Measurements from ENCODE around the gene TXNDC2. TPM values are rescaled to one million over a fixed set of nuclear protein-coding genes. Genes with fewer than 3 reads are reported as not detected.

Gene TXNDC2
- total and polyA plus RNA-seq, 9 of the 15 experiments (the other 6 are each of a cell fraction or from before 2014, with no cell fraction given), result 1.2 to 4.9 (median 2.3) TPM

DNA sequence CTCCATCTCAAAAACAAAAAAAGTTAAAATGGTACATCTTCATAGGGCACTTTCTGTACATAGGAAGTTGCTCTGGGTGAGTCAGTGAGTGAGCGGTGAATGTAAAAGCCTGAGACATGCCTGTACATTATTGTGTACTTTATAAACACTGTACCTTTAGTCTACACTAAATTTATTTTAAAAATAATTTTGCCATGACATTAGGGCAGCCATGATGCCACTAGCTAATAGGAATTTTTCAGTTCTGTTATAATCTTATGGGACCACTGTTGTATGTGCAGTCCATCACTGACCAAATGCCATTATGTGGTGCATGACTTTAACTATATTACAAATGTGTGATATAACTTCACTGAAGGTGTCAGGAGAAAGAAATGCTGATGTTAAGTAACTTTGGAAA lies 11.0 kb upstream of the TXNDC2 start (continued):
- TF ChIP-seq ZNF318 (IDR thresholded peaks at IDR 0.05; ENCODE audit: borderline replicate concordance in 1 of 2, low read depth in 1 of 2) (no peak), STAT5B (CRISPR knock-in tag; IDR thresholded peaks at IDR 0.05) (0 out of 2 replicates have a peak, but pooled peaks have one; percentile 45), ELK1 (CRISPR knock-in tag; IDR thresholded peaks at IDR 0.05) (no peak), ZNF347 (CRISPR knock-in tag; IDR thresholded peaks at IDR 0.05; ENCODE audit: low read depth) (0 out of 2 replicates have a peak, but pooled peaks have one; percentile 26), ZNF639 (CRISPR knock-in tag; conservative IDR thresholded peaks at IDR 0.05 in 1 of 2, IDR thresholded peaks at IDR 0.05 in 1 of 2) (0 out of 4 replicates have a peak, but pooled peaks of 1 of the 2 experiments have one; percentile 9), ZSCAN32 (CRISPR knock-in tag; IDR thresholded peaks at IDR 0.05) (no peak), ZNF280B (CRISPR knock-in tag; IDR thresholded peaks at IDR 0.05) (no peak), BACH1 (tag; IDR thresholded peaks at IDR 0.05) (peak; percentile 49; the same call in 1 of the 2 replicates), ZNF778 (CRISPR knock-in tag; IDR thresholded peaks at IDR 0.05) (no peak), SNIP1 (IDR thresholded peaks at IDR 0.05; ENCODE audit: low read depth) (no peak), RBM39 (optimal IDR thresholded peaks at IDR 0.05; ENCODE audit: low read depth, low read length) (no peak), HDGF (IDR thresholded peaks at IDR 0.05) (no peak), THRB (CRISPR knock-in tag; conservative IDR thresholded peaks at IDR 0.05) (no peak), GABPB1 (CRISPR knock-in tag; IDR thresholded peaks at IDR 0.05) (no peak)

Data from K562 (cell line).